Keratinocyte (primary cell): ENCODE results near the gene NDUFS7. TPM values are rescaled to one million over a fixed set of nuclear protein-coding genes. Genes with fewer than 3 reads are reported as not detected.

Experiments
- DNase-seq: peaks from one replicate; pipeline ENCODE4 v3.0.0-alpha.2; 2011; ENCODE audit warnings: low read depth, missing footprints, low spot score
- FAIRE-seq: peaks from 2 replicates; lab custom pipeline; 2011; peaks lifted over from hg19 to GRCh38; lab: Jason Lieb, UNC
- H2AFZ ChIP-seq: 2 replicates; pipeline ENCODE4 v1.6.0; 2012; ENCODE audit warnings: low read length, control low read depth, inconsistent platforms; ENCODE audit not compliant: control insufficient read depth
- H3K27ac ChIP-seq: 2 replicates; pipeline ENCODE4 v1.5.1; 2011; ENCODE audit warnings: low read length; ENCODE audit not compliant: control insufficient read depth, insufficient read depth
- H3K27me3 ChIP-seq: 3 replicates; pipeline ENCODE4 v1.6.0; 2011; ENCODE audit warnings: low read length; ENCODE audit not compliant: control insufficient read depth, insufficient read depth; ENCODE audit errors: extremely low read depth
- H3K36me3 ChIP-seq, 2 experiments: 2 replicates in 1 of 2; 3 replicates in 1 of 2; pipeline ENCODE4 v1.5.1; 2011; ENCODE audit warnings: low read length in 2 of 2, mild to moderate bottlenecking in 1 of 2; ENCODE audit not compliant: control insufficient read depth in 2 of 2, insufficient read depth in 2 of 2; ENCODE audit errors: extremely low read depth in 1 of 2
- H3K4me1 ChIP-seq: 3 replicates; pipeline ENCODE4 v1.5.1; 2011; ENCODE audit warnings: low read length; ENCODE audit not compliant: control insufficient read depth, insufficient read depth; ENCODE audit errors: extremely low read depth
- H3K4me2 ChIP-seq: 3 replicates; pipeline ENCODE4 v1.6.0; 2011; ENCODE audit warnings: low read depth, low read length; ENCODE audit not compliant: control insufficient read depth, insufficient read depth; ENCODE audit errors: extremely low read depth
- H3K4me3 ChIP-seq, 3 experiments: fragments of 200-600 bp in 1 of 3; sonication (generic) in 1 of 3; 2 replicates in 2 of 3; 3 replicates in 1 of 3; pipeline ENCODE4 v1.5.1; 2011 to 2016; ENCODE audit warnings: low read length in 3 of 3, mild to moderate bottlenecking in 3 of 3, control low read depth in 2 of 3, inconsistent platforms in 1 of 3, low read depth in 1 of 3, mixed read lengths in 1 of 3, mixed run types in 1 of 3, moderate library complexity in 1 of 3; ENCODE audit not compliant: control insufficient read depth in 2 of 3, insufficient read depth in 2 of 3; ENCODE audit errors: extremely low read depth in 1 of 3
- H3K79me2 ChIP-seq: 2 replicates; pipeline ENCODE4 v1.6.0; 2012; ENCODE audit warnings: low read length; ENCODE audit not compliant: control insufficient read depth, insufficient read depth
- H3K9ac ChIP-seq: 3 replicates; pipeline ENCODE4 v1.6.0; 2011; ENCODE audit warnings: low read length; ENCODE audit not compliant: control insufficient read depth, insufficient read depth; ENCODE audit errors: extremely low read depth
- H3K9me1 ChIP-seq: 3 replicates; pipeline ENCODE4 v1.6.0; 2011; ENCODE audit warnings: low read length; ENCODE audit not compliant: control insufficient read depth, insufficient read depth; ENCODE audit errors: extremely low read depth
- H3K9me3 ChIP-seq: 2 replicates; pipeline ENCODE4 v1.5.1; 2012; ENCODE audit warnings: low read depth, low read length; ENCODE audit not compliant: control insufficient read depth
- H4K20me1 ChIP-seq: 3 replicates; pipeline ENCODE4 v1.6.0; 2011; ENCODE audit warnings: low read length; ENCODE audit not compliant: control insufficient read depth, insufficient read depth; ENCODE audit errors: extremely low read depth
- CTCF ChIP-seq, 3 experiments: IDR thresholded peaks in 1 of 3; conservative IDR thresholded peaks in 1 of 3; optimal IDR thresholded peaks in 1 of 3; 2 replicates in 2 of 3; 3 replicates in 1 of 3; pipeline versions ENCODE3 to v1.5.1; 2011; ENCODE audit warnings: low read length in 3 of 3, mild to moderate bottlenecking in 3 of 3, moderate library complexity in 2 of 3, control low read depth in 1 of 3, inconsistent platforms in 1 of 3; ENCODE audit not compliant: insufficient read depth in 2 of 3; ENCODE audit errors: extremely low read depth in 1 of 3
- EZH2 ChIP-seq: IDR thresholded peaks from one replicate; pipeline ENCODE4 v1.6.1; 2012; ENCODE audit warnings: inconsistent platforms, mild to moderate bottlenecking, low read length, moderate library complexity
- dilution Hi-C: fragments of 300-500 bp; cut with MboI; formaldehyde crosslinking; loops from one replicate; pipeline ENCODE4 v1.7.0; 2020; ENCODE audit warnings: low sequenced_read_pairs; ENCODE audit not compliant: extremely low pct_ligation_motif_present
- polyA plus RNA-seq, 5 experiments: library from polyadenylated mRNA; depleted of rRNA in 3 of 5; stranded (reverse) in 3 of 5; stranded (forward) in 1 of 5; unstranded in 1 of 5; fragments of >200 nt; gene quantifications; 1 replicate in 1 of 5; 2 replicates in 3 of 5; 3 replicates in 1 of 5; pipeline versions ENCODE4 v1.2.1 to v1.2.3, GENCODE V29; 2011 to 2012; ENCODE audit warnings: missing spikeins in 2 of 5, low read depth in 1 of 5, low replicate concordance in 1 of 5

NDUFS7 gene
- polyA plus RNA-seq, 1 donor (not counting 4 experiments of a cell fraction or from before 2014, with no cell fraction given) = 23.2 TPM

- Histone ChIP-seq H2AFZ (no peak overlapping the region), H4K20me1 (no peaks in the 10 kb centered on the region), H3K4me2 (no peak overlapping the region), H3K79me2 (no peaks in the 10 kb centered on the region), H3K27me3 (no peaks in the 10 kb centered on the region), H3K27ac (no peak overlapping the region), H3K4me1 (no peaks in the 10 kb centered on the region), H3K9ac (no peak overlapping the region), H3K36me3 (peaks cover 5 to 6% of the 10 kb centered on the region in 2 experiments), H3K9me3 (no peaks in the 10 kb centered on the region), H3K9me1 (no peaks in the 10 kb centered on the region), H3K4me3 (no peak overlapping the region)
- DNase-seq (no peak), FAIRE-seq (no peak)
- dilution Hi-C loops = no loop called here
- no peak for TF ChIP-seq CTCF (optimal IDR thresholded peaks at IDR 0.05 in 1 of 3, IDR thresholded peaks at IDR 0.05 in 1 of 3, conservative IDR thresholded peaks at IDR 0.05 in 1 of 3; ENCODE audit: extremely low read depth in 1 of 3, insufficient read depth in 2 of 3, low read length in 3 of 3)
- TF ChIP-seq EZH2 = no peak
Measured at GRCh38 chr19:1377965-1378785, 5.5 kb upstream of the NDUFS7 start.

DNA sequence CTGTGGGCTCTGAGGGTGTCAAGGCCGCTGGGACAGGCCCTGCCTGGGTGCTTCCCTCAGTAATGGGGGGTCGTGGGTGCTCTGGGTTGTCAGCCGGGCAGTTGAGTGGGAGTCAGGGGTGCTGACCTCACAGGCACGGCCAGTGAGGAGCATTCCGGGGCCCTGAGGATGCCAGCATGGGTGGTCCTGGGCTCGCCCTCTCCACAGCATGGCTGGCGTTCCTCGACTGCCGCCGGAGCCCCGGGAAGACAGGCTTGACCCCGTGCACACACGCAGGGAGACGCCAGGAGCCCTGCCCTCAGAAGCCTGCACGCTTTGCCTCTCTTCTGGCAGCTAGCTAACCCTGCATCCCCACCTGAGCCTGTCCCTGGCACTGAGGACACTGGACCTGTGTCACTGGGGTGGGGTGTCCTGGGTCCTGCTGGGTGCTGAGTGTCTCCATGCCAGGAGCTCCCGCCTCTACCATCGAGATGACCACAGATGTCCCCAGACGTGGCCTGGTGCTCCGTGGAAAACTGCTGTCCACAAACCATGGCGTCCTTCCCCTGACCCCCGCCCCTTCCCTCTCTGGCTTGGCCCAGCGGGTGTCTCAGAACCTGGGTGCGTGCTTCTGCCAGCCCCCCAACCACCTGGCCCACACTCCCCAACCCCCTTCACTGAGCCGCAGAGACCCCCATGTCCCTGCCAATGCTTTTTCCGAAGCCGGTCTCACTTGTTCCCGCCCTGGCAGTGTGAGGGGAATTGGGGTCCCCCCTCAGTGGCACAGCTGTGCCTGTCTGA lies 4.4 kb upstream of the NDUFS7 start:
- peaks cover 5% of the 10 kb centered on the region for H3K79me2 ChIP-seq
- H3K27ac ChIP-seq = no peak overlapping the region
- dilution Hi-C loops = no loop called here
- H3K27me3 ChIP-seq = no peaks in the 10 kb centered on the region
- FAIRE-seq (no peak), DNase-seq (no peak)
- H4K20me1 ChIP-seq = no peaks in the 10 kb centered on the region
- H2AFZ ChIP-seq = no peak overlapping the region
- H3K36me3 ChIP-seq = peaks cover 2 to 4% of the 10 kb centered on the region in 2 experiments
- no peak overlapping the region for H3K4me3 ChIP-seq
- H3K4me1 ChIP-seq = no peaks in the 10 kb centered on the region
- no peak overlapping the region for H3K4me2 ChIP-seq
- no peak for TF ChIP-seq EZH2
- TF ChIP-seq CTCF (optimal IDR thresholded peaks at IDR 0.05 in 1 of 3, IDR thresholded peaks at IDR 0.05 in 1 of 3, conservative IDR thresholded peaks at IDR 0.05 in 1 of 3; ENCODE audit: extremely low read depth in 1 of 3, insufficient read depth in 2 of 3, low read length in 3 of 3) = no peak
- no peaks in the 10 kb centered on the region for H3K9me3 ChIP-seq
- H3K9me1 ChIP-seq = no peaks in the 10 kb centered on the region
- H3K9ac ChIP-seq = no peak overlapping the region
